Uterus (tissue), 2 donors: ENCODE results near the gene CNOT6L.

Experiments
- POLR2A ChIP-seq, 2 donors: fragments of 450-650 bp; IDR thresholded peaks; one replicate each; pipeline ENCODE4 v1.6.1; 2016; ENCODE audit warnings: antibody characterized with exemption in 2 of 2, mild to moderate bottlenecking in 1 of 2, moderate library complexity in 1 of 2
- TF ChIP-seq, protein P1 (sequence below), 4 experiments: fragments of 200-600 bp in 2 of 4; fragments of 450-650 bp in 2 of 4; sonication (generic) in 2 of 4; IDR thresholded peaks; one replicate each; pipeline ENCODE4 v1.5.1; 2016 to 2019; ENCODE audit warnings: antibody characterized with exemption in 4 of 4, mild to moderate bottlenecking in 2 of 4, moderate library complexity in 1 of 4

GRCh38 chr4:77706717-77707116 lies 112.5 kb downstream of the CNOT6L start:
- TF ChIP-seq, protein P1, sequence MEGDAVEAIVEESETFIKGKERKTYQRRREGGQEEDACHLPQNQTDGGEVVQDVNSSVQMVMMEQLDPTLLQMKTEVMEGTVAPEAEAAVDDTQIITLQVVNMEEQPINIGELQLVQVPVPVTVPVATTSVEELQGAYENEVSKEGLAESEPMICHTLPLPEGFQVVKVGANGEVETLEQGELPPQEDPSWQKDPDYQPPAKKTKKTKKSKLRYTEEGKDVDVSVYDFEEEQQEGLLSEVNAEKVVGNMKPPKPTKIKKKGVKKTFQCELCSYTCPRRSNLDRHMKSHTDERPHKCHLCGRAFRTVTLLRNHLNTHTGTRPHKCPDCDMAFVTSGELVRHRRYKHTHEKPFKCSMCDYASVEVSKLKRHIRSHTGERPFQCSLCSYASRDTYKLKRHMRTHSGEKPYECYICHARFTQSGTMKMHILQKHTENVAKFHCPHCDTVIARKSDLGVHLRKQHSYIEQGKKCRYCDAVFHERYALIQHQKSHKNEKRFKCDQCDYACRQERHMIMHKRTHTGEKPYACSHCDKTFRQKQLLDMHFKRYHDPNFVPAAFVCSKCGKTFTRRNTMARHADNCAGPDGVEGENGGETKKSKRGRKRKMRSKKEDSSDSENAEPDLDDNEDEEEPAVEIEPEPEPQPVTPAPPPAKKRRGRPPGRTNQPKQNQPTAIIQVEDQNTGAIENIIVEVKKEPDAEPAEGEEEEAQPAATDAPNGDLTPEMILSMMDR (IDR thresholded peaks at IDR 0.05) = no peak
- TF ChIP-seq POLR2A (IDR thresholded peaks at IDR 0.05) = no peak
